22Rv1 (cell line): ENCODE measurements around the gene COQ8A.

ENCODE experiments used
- H3K27ac ChIP-seq: fragments of 450-650 bp; 2 replicates; pipeline ENCODE4 v1.5.1; 2017
- CTCF ChIP-seq: fragments of 450-650 bp; IDR thresholded peaks from 2 replicates; pipeline ENCODE4 v1.5.1; 2017; ENCODE audit warnings: mild to moderate bottlenecking
- ZFX ChIP-seq: fragments of 450-650 bp; IDR thresholded peaks from 2 replicates; pipeline ENCODE4 v1.6.1; 2017; ENCODE audit warnings: antibody characterized with exemption, borderline replicate concordance

Gene COQ8A

DNA sequence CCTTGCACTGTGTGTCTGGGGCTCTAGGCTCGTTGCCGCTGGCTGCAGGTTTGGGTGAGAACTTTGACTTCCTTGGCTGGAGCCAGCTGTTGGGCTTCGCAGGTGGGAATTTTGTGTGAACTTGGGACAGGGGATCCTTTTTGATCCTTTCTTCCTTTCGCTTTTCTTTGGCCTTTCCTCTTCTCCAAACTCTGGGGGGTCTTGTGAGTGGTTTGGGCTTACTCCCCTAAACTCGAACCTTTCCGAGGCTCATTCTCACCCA is 643 bp downstream of the COQ8A start:
- TF ChIP-seq ZFX (no peak), CTCF (no peak)
- peak overlapping the region; percentile 93; the same call in 1 of the 2 replicates for H3K27ac ChIP-seq

GRCh38 chr1:226942392-226942791 is 2.3 kb downstream of the COQ8A start:
- TF ChIP-seq ZFX = no peak
- TF ChIP-seq CTCF = no peak
- H3K27ac ChIP-seq = no peak overlapping the region

GRCh38 chr1:226943156-226943555 is 3.1 kb downstream of the COQ8A start:
- no peak overlapping the region for H3K27ac ChIP-seq
- TF ChIP-seq CTCF (no peak), ZFX (no peak)

GRCh38 chr1:226943927-226944326 is 3.8 kb downstream of the COQ8A start:
- no peak overlapping the region for H3K27ac ChIP-seq
- TF ChIP-seq ZFX (no peak), CTCF (no peak)

DNA sequence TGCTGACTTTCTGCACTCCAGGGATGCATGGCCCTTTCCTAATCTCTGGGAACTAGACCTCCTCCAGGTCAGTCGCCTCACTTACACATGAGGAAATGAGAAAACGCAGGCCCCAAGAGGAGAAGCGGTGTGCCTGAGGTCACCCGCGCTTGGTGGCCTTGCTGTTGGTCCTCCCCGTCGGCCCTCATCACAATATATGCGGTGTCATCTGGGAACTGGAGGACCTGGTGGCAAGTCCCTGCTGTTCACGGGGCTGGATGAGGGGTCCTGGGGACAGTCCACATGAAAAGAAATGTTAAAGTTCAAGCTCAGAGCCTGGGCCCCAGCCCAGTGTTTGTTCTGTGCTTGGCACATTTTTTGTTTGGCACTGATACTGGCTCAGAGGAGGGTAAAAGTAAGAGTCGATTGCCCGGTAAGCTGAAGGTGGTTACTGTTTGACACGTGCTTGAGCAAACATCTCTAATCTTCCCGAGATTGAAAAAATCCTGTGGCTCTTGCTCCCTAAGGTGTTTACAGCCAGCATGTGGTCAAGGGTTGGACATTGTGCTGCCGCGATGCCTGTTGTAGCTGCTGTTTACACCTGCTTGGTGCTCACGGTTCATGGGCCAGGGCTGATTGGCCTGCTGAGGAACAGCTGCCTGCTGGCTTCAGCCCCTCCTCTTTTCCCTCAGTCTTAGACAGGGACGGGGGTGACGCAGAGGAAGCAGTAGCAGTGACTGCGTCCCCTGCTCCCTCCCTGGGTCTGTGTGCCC is 5.2 kb downstream of the COQ8A start:
- H3K27ac ChIP-seq = peak overlapping the region; percentile 50

DNA sequence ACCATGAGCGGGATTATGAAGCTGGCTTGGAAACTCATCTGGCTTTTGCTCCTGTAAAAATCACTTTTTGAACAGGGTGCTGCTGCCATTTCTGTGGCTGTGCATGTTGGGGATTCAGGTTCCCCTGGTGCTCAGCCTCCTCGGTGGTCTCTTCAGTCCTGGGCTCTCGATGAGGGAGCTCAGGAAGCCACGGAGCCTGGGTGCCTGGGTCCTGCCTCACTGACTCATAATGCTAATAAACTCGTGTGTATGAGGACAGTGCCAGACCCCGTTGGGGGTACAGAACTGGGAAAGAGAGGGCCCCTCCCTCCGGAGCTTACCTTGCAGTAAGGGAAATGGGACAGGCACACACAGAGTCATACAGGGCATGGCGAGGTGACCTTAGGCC is 5.8 kb downstream of the COQ8A start:
- H3K27ac ChIP-seq = peak overlapping the region; percentile 50
- TF ChIP-seq CTCF = no peak
- no peak for TF ChIP-seq ZFX

More for the DNA sequence above, 5.2 kb downstream of the COQ8A start:
- TF ChIP-seq CTCF (no peak), ZFX (no peak)

- TF ChIP-seq CTCF (no peak), ZFX (no peak)
Observed at GRCh38 chr1:226946285-226946684, 6.2 kb downstream of the COQ8A start.

More at GRCh38 chr1:226946285-226946684, 6.2 kb downstream of the COQ8A start:
- H3K27ac ChIP-seq = no peak overlapping the region
